Mucosa of descending colon (tissue), 3 donors: ENCODE results near the gene VPS37B. TPM values are rescaled to one million over a fixed set of nuclear protein-coding genes. Genes with fewer than 3 reads are reported as not detected.
A peak's percentile ranks its signal among the peaks of the same experiment; 100 is the strongest.

Experiments used
- ATAC-seq: fragments of 200-7000 bp; cut with Tn5 transposase; one replicate; pipeline ENCODE4 v1.9.1; 2020; ENCODE audit warnings: mild to moderate bottlenecking, moderate library complexity
- DNase-seq, 3 donors: peaks; one replicate each; pipeline ENCODE4 v3.0.0-alpha.2; 2020
- H3K36me3 ChIP-seq: fragments of 200-600 bp; one replicate; pipeline ENCODE4 v1.8.0; 2021; ENCODE audit warnings: low read depth, mild to moderate bottlenecking
- H3K4me1 ChIP-seq: fragments of 200-600 bp; one replicate; pipeline ENCODE4 v1.8.0; 2021; ENCODE audit warnings: low read depth, mild to moderate bottlenecking
- H3K4me3 ChIP-seq: fragments of 200-600 bp; one replicate; pipeline ENCODE4 v1.8.0; 2021; ENCODE audit warnings: mild to moderate bottlenecking
- H3K9me3 ChIP-seq: fragments of 200-600 bp; one replicate; pipeline ENCODE4 v1.8.0; 2021; ENCODE audit warnings: mild to moderate bottlenecking
- intact Hi-C, 2 donors: fragments of 100-400 bp; cut with DNase I in 1 of 2; cut with micrococcal nuclease in 1 of 2; formaldehyde crosslinking; loops; one replicate each; pipeline versions ENCODE4 v1.11.0 to v1.11.1; 2022; cut with DNase I, micrococcal nuclease
- total RNA-seq, 3 donors: library from RNA; stranded (reverse); fragmentation: NEBNext Ultra II Directional in 2 of 3; extraction: Animal tissue kit (Norgen Biotek cat#: 25700) in 2 of 3; gene quantifications; one replicate each; pipeline versions ENCODE4 v1.2.1 to v1.2.4, GENCODE V29; 2021 to 2023
- TF ChIP-seq, protein P1 (sequence below): fragments of 200-600 bp; IDR thresholded peaks from one replicate; pipeline ENCODE4 v1.8.0; 2022; ENCODE audit warnings: antibody characterized with exemption, mild to moderate bottlenecking
- donor health status: DM: no; HTN: no; CAD: no; lungs with moderate emphysema.
- donor health status: DM: no; HTN: no; CAD: no.
- donor health status: DM: no; HTN: yes; CAD: no.

Gene VPS37B
- total RNA-seq, 3 donors from 2014 or later, result 50.7 to 108 (median 81.8) TPM

DNA sequence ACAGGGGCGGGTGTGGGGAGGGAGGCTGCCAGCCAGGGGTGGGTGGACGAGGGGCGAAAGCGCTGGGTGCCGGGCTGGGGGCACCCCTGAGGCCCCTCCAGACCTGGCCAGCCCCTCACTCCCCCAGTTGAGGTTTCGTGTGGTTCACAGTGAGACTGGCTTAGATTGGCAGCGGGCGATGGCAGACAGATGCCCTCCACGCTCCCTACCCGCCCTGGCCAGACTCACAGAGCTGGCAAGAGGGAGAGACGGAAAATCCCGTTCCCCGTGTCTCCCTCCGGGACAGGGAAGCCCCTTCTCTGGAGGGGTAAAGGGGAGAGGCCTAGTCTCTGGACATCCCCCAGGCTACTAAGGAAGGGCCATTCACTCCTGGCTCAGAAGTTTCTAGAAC is 33.2 kb upstream of the VPS37B start:
- ATAC-seq (no peak), DNase-seq (no peak)
- no peaks in the 10 kb centered on the region for H3K9me3 ChIP-seq
- no peaks in the 10 kb centered on the region for H3K4me1 ChIP-seq
- no peak overlapping the region for H3K4me3 ChIP-seq
- H3K36me3 ChIP-seq, result no peaks in the 10 kb centered on the region
- intact Hi-C loops, result no loop called here
- TF ChIP-seq, protein P1, sequence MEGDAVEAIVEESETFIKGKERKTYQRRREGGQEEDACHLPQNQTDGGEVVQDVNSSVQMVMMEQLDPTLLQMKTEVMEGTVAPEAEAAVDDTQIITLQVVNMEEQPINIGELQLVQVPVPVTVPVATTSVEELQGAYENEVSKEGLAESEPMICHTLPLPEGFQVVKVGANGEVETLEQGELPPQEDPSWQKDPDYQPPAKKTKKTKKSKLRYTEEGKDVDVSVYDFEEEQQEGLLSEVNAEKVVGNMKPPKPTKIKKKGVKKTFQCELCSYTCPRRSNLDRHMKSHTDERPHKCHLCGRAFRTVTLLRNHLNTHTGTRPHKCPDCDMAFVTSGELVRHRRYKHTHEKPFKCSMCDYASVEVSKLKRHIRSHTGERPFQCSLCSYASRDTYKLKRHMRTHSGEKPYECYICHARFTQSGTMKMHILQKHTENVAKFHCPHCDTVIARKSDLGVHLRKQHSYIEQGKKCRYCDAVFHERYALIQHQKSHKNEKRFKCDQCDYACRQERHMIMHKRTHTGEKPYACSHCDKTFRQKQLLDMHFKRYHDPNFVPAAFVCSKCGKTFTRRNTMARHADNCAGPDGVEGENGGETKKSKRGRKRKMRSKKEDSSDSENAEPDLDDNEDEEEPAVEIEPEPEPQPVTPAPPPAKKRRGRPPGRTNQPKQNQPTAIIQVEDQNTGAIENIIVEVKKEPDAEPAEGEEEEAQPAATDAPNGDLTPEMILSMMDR, result no peak

DNA sequence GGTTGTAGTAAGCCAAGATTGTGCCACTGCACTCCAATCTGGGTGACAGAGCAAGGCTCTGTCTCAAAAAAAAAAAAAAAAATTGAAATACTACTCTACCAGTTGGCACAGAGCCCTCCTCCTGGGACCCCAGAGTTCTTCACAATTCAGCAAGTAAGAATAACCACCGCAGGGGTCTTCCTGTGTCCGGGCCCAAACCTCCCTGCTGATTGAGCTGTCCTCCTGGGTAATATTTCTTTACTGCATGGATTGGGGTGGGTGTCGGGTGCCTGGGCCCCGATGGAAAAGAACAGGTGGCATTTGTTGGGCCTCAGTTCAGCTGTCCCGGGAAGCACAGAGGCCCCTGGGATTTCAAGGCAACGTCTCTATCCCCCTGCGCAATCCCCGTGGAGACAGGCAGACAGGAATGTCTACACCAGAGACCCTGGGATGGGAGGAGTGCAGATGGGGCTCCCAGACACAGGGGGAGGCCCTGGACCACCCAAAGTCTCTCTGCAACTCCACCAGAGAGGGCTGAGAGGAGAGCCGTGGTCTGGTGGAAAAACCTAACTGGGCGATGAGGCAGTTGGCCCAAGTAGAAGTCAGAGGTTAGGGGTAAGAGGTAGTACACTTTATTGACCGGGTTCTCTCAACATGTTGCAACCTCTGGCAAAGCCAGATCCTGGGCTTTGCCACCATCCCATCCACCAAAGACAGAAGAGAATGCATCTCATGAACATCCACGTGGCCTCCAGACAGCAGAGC is 32.7 kb upstream of the VPS37B start:
- no peak for DNase-seq
- no peaks in the 10 kb centered on the region for H3K36me3 ChIP-seq
- ATAC-seq, result no peak
- H3K9me3 ChIP-seq, result no peaks in the 10 kb centered on the region
- intact Hi-C loops, result no loop called here
- H3K4me3 ChIP-seq, result no peak overlapping the region
- TF ChIP-seq, protein P1, result no peak
- peaks cover 4% of the 10 kb centered on the region for H3K4me1 ChIP-seq

DNA sequence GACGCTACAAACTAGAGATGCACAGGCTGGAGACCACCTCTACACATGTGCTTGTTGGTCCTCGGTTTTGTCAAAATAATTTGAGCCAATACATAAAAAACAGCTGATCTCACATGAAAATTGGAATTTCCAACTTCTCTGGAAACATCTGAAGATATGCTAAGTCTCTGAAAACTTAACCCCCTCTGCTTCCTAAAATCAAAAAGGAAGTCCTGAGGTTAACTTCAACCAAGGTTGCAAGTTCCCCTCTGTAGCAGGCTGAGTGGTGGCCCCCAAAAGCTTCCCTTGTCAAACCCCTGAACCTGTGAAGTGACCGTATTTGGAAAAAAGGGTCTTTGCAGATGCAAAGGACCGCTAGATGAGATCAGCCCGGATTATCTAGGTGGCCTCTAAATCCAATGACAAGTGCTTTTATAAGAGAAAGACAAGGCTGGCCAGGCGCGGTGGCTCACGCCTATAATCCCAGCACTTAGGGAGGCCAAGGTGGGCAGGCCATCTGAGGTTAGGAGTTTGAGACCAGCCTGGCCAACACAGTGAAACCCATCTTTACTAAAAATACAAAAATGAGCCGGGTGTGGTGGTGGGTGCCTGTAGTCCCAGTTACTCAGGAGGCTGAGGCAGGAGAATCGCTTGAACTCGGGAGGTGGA is 32.0 kb upstream of the VPS37B start:
- DNase-seq, result no peak
- TF ChIP-seq, protein P1, result no peak
- Histone ChIP-seq H3K36me3 (no peaks in the 10 kb centered on the region), H3K4me1 (peaks cover 4% of the 10 kb centered on the region), H3K4me3 (no peak overlapping the region), H3K9me3 (no peaks in the 10 kb centered on the region)
- ATAC-seq, result no peak
- intact Hi-C loops, result no loop called here

DNA sequence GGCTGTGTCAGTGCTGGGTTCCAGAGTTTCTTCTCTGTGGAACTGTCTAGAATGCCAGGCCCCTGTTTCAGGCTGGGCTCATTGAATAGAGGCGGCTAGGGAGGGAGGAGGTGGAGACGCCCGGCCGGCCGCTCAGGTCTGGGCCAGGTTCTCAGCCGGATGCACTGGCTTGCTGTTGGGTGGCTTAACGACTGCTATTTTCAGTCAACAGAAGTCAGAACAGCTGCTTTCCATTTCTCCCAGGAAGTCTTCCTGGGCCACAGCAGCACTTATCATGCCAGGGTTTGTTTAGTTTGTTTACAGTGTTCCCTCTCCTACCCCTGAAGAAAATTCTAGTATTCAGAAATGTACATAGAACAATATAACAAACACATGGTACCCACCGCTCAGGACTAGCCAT is 26.0 kb upstream of the VPS37B start:
- H3K4me1 ChIP-seq, result peaks cover 53% of the 10 kb centered on the region
- peak in 2 of 3 donors; percentile 55 to 69 for DNase-seq
- H3K9me3 ChIP-seq, result no peaks in the 10 kb centered on the region
- intact Hi-C loops, result no loop called here
- peak; percentile 59 for ATAC-seq
- TF ChIP-seq, protein P1, result no peak
- H3K4me3 ChIP-seq, result no peak overlapping the region
- no peaks in the 10 kb centered on the region for H3K36me3 ChIP-seq

DNA sequence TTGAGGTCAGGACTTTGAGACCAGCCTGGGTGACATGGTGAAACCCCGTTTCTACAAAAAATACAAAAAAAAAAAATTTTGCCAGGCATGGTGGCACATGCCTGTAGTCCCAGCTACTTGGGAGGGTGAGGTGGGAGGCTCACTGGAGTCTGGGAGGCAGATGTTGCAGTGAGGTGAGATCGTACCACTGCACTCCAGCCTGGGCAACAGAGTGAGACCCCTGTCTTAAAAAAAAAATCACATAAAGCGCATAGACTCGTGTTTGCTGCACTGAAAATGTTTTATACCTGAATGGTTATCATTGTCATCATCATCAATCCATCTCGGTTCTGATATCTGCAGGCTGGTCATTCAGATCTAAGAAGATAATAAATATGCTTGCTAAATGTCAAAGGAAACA is 24.8 kb upstream of the VPS37B start:
- no peak overlapping the region for H3K4me3 ChIP-seq
- TF ChIP-seq, protein P1, result no peak
- ATAC-seq (no peak), DNase-seq (no peak)
- H3K9me3 ChIP-seq, result no peaks in the 10 kb centered on the region
- intact Hi-C loops, result no loop called here
- H3K36me3 ChIP-seq, result no peaks in the 10 kb centered on the region
- H3K4me1 ChIP-seq, result peaks cover 53% of the 10 kb centered on the region
